GM18858 (cell line): ENCODE results near the gene CENPI.
A peak's percentile ranks its signal among the peaks of the same experiment; 100 is the strongest.
"Not testable (repeated sequence)": the region's sequence is repeated elsewhere in the genome, so short reads cannot be mapped to it uniquely, and the experiment has no call there.

Experiments used
- ATAC-seq: cut with Tn5 transposase; IDR thresholded peaks from one replicate; pipeline ENCODE4 v1.9.1; 2021; ENCODE audit not compliant: unreplicated experiment

The CENPI gene, protein sequence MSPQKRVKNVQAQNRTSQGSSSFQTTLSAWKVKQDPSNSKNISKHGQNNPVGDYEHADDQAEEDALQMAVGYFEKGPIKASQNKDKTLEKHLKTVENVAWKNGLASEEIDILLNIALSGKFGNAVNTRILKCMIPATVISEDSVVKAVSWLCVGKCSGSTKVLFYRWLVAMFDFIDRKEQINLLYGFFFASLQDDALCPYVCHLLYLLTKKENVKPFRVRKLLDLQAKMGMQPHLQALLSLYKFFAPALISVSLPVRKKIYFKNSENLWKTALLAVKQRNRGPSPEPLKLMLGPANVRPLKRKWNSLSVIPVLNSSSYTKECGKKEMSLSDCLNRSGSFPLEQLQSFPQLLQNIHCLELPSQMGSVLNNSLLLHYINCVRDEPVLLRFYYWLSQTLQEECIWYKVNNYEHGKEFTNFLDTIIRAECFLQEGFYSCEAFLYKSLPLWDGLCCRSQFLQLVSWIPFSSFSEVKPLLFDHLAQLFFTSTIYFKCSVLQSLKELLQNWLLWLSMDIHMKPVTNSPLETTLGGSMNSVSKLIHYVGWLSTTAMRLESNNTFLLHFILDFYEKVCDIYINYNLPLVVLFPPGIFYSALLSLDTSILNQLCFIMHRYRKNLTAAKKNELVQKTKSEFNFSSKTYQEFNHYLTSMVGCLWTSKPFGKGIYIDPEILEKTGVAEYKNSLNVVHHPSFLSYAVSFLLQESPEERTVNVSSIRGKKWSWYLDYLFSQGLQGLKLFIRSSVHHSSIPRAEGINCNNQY

GRCh38 chrX:101097546-101098453, at the start of gene CENPI:
Gene CENPI (plus strand): TSS chrX:101098204. CDS start chrX:101101071, 2,867 bp downstream.
- peak; percentile 95 for ATAC-seq

GRCh38 chrX:101051153-101051548, 46.9 kb upstream of the CENPI start:
- ATAC-seq, result no peak

GRCh38 chrX:101051549-101052302, 46.3 kb upstream of the CENPI start, which contains the start of gene TRMT2B:
Gene TRMT2B (minus strand): TSS chrX:101052111. CDS start chrX:101042289, 9,822 bp downstream.
- peak; percentile 80 for ATAC-seq

DNA sequence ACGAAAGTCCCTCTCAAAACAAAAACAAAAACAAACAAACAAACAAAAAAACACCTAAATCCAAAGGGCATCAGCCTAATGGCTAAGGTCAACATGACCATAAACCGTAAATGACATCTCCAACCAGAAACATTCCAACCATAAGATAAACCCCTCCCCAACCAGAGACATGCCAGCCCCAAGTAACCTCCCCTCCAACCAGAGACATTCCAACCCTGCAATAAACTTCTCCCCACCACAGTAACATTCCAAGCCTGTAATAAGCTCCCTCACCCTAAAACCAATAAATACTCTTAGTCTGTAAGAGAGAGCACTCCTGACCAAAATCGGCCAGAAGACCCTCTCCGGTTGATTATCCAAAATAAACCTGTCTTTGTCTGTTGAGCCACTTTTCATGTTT, 41.5 kb upstream of the CENPI start:
- not testable (repeated sequence) for ATAC-seq

GRCh38 chrX:101057093-101057714, 40.8 kb upstream of the CENPI start:
- ATAC-seq, result peak; percentile 96

GRCh38 chrX:101062176-101062575, 35.8 kb upstream of the CENPI start:
- no peak for ATAC-seq

DNA sequence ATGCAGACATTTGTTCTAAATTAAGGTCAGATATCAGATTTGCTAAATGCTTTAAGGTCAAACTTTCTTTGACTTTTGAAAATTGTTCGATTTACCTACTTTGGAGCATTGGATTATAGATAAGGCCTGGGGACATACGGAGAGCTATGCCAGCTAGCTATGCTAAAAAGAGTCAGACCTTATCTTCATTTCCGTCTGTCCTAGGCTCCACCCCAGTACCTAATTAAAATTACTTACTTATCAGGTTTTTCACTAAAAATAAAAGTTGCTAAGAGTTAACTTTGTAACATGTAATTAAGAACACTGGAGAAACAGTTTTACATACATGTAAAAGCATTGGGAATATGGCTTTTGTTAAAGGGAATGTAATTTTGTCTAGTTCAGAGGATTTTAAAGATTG, 26.4 kb upstream of the CENPI start:
- ATAC-seq, result no peak

- ATAC-seq, result no peak
These were observed 19.0 kb upstream of the CENPI start, which contains the start of gene TMEM35A for GRCh38 chrX:101078716-101079598. Gene TMEM35A (plus strand): TSS chrX:101078879. CDS start chrX:101079003, 124 bp downstream.

GRCh38 chrX:101079736-101080270, 18.2 kb upstream of the CENPI start:
- ATAC-seq, result no peak

DNA sequence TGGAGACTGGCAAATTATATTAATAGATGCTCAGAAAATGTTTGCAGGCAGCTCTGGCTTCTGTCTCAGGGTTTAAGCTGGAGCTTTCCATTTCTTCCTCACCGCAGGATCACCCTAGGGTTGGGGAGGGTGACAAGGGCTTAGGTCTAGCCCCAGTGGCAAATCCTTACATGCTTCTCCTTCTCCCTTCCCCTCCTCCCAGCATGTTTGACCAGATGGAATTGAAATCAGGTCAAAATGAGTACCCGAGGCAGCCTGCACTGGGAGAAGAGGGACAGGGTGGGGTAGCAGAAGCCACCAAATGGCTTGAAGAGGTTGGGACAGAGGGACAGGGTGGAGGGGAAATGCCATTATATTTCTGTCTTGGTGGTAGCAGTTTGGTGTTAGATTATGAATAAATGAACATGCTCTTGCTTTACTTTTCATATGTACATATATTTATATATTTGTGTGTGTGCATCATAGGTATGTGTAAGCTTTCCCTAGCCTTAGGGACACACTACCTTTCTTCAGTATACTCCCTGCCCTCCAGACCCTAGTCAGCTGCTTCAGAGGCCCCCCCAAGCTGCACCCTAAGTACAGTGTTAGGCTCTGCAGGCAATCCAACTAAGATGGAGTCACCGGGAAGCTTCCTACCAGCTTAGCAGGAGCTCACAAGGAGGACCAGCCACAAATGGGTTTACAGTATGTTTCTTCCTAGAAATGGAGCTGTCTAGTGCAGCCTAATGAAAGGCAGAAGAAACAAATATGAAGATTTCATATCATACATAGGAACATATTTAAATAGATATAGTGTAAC, 17.5 kb upstream of the CENPI start:
- no peak for ATAC-seq

DNA sequence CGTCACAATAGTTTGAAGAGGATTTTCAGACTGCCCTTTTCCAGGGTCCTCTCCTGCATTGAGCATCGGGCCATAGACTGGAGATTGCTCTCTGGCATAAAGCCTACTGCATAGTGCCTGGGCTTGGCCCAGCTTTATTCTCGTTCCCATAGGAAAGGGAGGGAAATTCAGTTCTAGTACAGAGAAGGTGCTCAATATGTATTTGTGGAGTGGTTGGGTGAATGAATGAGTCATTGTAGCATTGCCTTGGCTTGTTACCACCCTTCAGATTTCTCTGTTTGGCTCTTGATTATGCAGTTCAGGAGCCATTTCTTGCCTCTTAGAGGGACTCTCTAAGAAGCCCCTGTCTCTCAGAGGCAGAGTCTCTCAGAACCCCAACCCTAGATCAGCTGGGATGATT, 16.8 kb upstream of the CENPI start:
- ATAC-seq, result no peak

- no peak for ATAC-seq
These were observed 6.2 kb upstream of the CENPI start for GRCh38 chrX:101091817-101092216.

GRCh38 chrX:101108284-101108683, 10.3 kb downstream of the CENPI start:
- ATAC-seq, result no peak

GRCh38 chrX:101117701-101118100, 19.7 kb downstream of the CENPI start:
- no peak for ATAC-seq

- ATAC-seq, result no peak
These were observed 38.2 kb downstream of the CENPI start for GRCh38 chrX:101136235-101136634.
